AG04450 (cell line): ENCODE measurements around the gene DHX30. TPM values are rescaled to one million over a fixed set of nuclear protein-coding genes. Genes with fewer than 3 reads are reported as not detected.

ENCODE experiments used
- CTCF ChIA-PET: fragments of 300-600, 350-600 bp; formaldehyde crosslinking; extraction: SDS; loops from one replicate; lab custom pipeline; 2022; ENCODE audit warnings: antibody characterized with exemption, inconsistent platforms; lab: Charles Lee
- POLR2A ChIA-PET: fragments of 350-600 bp; formaldehyde crosslinking; extraction: SDS; loops from one replicate; lab custom pipeline; 2021; ENCODE audit warnings: antibody characterized with exemption, inconsistent platforms; lab: Yijun Ruan, JAX
- DNase-seq: peaks from one replicate; pipeline ENCODE4 v3.0.0-alpha.2; 2011; ENCODE audit warnings: low read depth, low spot score
- H3K27ac ChIP-seq: one replicate; pipeline ENCODE4 v1.5.1; 2012; ENCODE audit warnings: low read depth, low read length, control low read depth
- H3K27me3 ChIP-seq: one replicate; pipeline ENCODE4 v1.6.0; 2012; ENCODE audit warnings: low read length; ENCODE audit not compliant: control insufficient read depth, insufficient read depth
- H3K4me3 ChIP-seq: 2 replicates; pipeline ENCODE4 v1.5.1; 2011; ENCODE audit warnings: mild to moderate bottlenecking, low read depth, low read length, control low read depth
- H3K9me3 ChIP-seq: 2 replicates; pipeline ENCODE4 v1.5.1; 2012; ENCODE audit warnings: low read length; ENCODE audit not compliant: control insufficient read depth, insufficient read depth
- CTCF ChIP-seq: IDR thresholded peaks from 2 replicates; pipeline ENCODE4 v1.5.1; 2011; ENCODE audit warnings: low read depth, low read length, control low read depth, inconsistent platforms
- polyA plus RNA-seq: library from polyadenylated mRNA; depleted of rRNA; stranded (reverse); fragments of >200 nt; gene quantifications from 2 replicates; pipeline ENCODE4 v1.2.3, GENCODE V29; 2011

The DHX30 gene
- polyA plus RNA-seq, 1 experiment: 30.7 TPM

GRCh38 chr3:47783673-47784072 is 19.3 kb upstream of the DHX30 start:
- Histone ChIP-seq H3K27me3 (no peaks in the 10 kb centered on the region), H3K27ac (no peak overlapping the region), H3K9me3 (no peaks in the 10 kb centered on the region; the same call in 1 of the 2 replicates), H3K4me3 (no peak overlapping the region)
- DNase-seq: no peak
- CTCF ChIA-PET: interaction anchor here (0.7 kb wide), 1 partner anchor 35 kb away, joined by 3 read pairs; no protein-coding TSS in a partner anchor
- POLR2A ChIA-PET: no interaction called here
- no peak for TF ChIP-seq CTCF

GRCh38 chr3:47791193-47791855 is 11.6 kb upstream of the DHX30 start:
- H3K9me3 ChIP-seq: peaks cover 12% of the 10 kb centered on the region
- H3K4me3 ChIP-seq: no peak overlapping the region
- no peak for TF ChIP-seq CTCF
- H3K27me3 ChIP-seq: no peaks in the 10 kb centered on the region
- no peak for DNase-seq
- ChIA-PET CTCF (interaction anchor here (1.4 kb wide), 1 partner anchor 270 kb away, joined by 3 read pairs; no protein-coding TSS in a partner anchor), POLR2A (interaction anchor here (0.7 kb wide), 1 partner anchor 468 kb away, joined by 6 read pairs; no protein-coding TSS in a partner anchor)
- no peak overlapping the region for H3K27ac ChIP-seq

- Histone ChIP-seq H3K9me3 (peaks cover 12% of the 10 kb centered on the region), H3K4me3 (no peak overlapping the region), H3K27ac (no peak overlapping the region), H3K27me3 (no peaks in the 10 kb centered on the region)
- ChIA-PET POLR2A (no interaction called here), CTCF (no interaction called here)
- no peak for DNase-seq
- no peak for TF ChIP-seq CTCF
Observed at GRCh38 chr3:47792699-47793098, 10.2 kb upstream of the DHX30 start.

GRCh38 chr3:47794544-47794943 is 8.4 kb upstream of the DHX30 start:
- POLR2A ChIA-PET: interaction anchor here (0.7 kb wide), 1 partner anchor 117 kb away, joined by 3 read pairs; no protein-coding TSS in a partner anchor
- no peak for DNase-seq

More at GRCh38 chr3:47794544-47794943, 8.4 kb upstream of the DHX30 start:
- TF ChIP-seq CTCF: no peak
- Histone ChIP-seq H3K9me3 (peaks cover 12% of the 10 kb centered on the region), H3K27me3 (no peaks in the 10 kb centered on the region), H3K4me3 (no peak overlapping the region), H3K27ac (no peak overlapping the region)
- CTCF ChIA-PET: interaction anchor here (0.9 kb wide), 1 partner anchor 272 kb away, joined by 3 read pairs; no protein-coding TSS in a partner anchor
